MM.1S (cell line): ENCODE results near the gene TP73.

Source experiments
- CTCF ChIP-seq: fragments of 300-600 bp; sonication (generic); IDR thresholded peaks from 2 replicates; pipeline ENCODE4 v1.5.1; 2016; ENCODE audit warnings: antibody characterized with exemption, low read length, mixed read lengths
- EZH2 ChIP-seq: fragments of 300-600 bp; sonication (generic); optimal IDR thresholded peaks from 2 replicates; pipeline ENCODE3; 2017; ENCODE audit warnings: low read depth, mild to moderate bottlenecking, antibody characterized with exemption, low read length, mixed read lengths

- no peak for TF ChIP-seq CTCF
- no peak for TF ChIP-seq EZH2
Measured at GRCh38 chr1:3654549-3655281, 2.4 kb downstream of the TP73 start.
